OCI-M2 (cell line): Measurements from ENCODE around the gene PDXK.
A peak's percentile ranks its signal among the peaks of the same experiment; 100 is the strongest.

Source experiments
- DNase-seq: peaks from one replicate; lab custom pipeline; 2025; ENCODE audit not compliant: unreplicated experiment; lab: John Stamatoyannopoulos, UW

PDXK gene

DNA sequence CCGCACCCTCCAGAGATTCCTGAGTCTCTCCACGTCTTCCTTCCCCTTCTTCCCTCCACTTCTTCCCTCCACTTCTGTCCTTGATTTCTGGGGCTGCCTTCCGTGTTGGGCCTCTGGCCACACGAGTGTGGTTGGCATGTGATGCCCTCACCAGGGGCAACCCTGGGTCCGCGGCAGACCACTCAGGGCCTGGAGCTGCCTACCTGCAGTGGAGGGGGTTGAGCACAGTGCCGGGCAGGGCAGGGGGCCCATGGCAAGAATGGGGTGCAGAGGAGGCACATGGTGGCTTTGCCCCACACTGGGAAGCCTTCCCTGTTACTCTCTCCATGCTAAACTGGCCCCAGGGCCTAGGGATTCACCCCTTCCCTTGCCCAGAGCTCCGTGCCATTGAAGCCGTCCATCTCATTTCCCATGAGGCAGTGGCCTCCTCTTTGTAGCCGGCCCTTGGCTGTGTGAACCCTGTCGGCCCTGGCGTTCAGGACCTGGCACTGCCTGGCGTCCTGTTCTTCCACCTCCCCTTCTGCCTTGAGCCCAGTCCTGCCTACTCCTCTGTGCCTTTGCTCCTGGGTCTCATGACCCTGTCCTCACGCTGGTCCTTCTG, 83.9 kb downstream of the PDXK start:
- no peak for DNase-seq

DNA sequence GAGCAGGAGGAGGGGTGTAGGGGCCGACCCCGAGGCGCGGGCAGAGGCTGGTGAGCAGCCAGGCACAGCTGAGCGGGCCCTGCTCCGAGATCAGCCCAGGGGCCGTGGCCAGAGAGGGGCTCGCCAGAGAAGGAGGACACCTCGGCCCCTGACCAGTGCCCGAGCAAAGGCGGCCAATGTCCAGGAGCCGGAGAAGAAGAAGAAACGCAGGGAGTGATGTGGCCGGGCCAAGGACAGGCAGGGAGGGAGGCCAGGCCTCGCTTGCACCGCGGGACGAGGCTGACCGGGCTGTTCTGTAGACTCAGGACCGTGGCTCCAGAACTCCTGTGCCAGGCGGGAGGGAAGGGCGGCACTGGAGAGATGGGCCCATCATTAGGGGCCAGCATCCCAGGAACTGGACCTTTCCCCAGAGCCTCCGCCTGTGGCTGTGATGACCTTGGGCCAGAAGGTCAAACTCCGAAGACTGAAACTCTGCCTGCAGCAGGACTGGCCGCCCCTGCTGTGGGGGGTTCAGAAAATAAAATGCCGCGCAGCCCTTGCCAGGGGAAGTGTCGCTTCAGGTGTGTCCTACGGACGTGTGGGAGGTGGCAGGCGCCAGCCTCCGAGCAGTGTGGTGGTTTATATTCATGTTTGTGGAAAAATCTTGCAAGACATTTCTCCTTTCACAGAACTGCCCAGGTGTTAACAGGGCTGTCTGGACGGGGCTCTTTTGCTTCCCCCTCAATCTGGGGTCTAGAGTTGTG, 84.8 kb downstream of the PDXK start:
- DNase-seq: no peak

GRCh38 chr21:43805275-43805800, 86.4 kb downstream of the PDXK start:
- no peak for DNase-seq

GRCh38 chr21:43806017-43806710, 87.2 kb downstream of the PDXK start:
- no peak for DNase-seq

- DNase-seq: no peak
These were observed 89.4 kb downstream of the PDXK start for GRCh38 chr21:43808367-43808766.

- no peak for DNase-seq
These were observed 89.9 kb downstream of the PDXK start for GRCh38 chr21:43808832-43809251.

- no peak for DNase-seq
These were observed 90.4 kb downstream of the PDXK start for GRCh38 chr21:43809346-43809799.

DNA sequence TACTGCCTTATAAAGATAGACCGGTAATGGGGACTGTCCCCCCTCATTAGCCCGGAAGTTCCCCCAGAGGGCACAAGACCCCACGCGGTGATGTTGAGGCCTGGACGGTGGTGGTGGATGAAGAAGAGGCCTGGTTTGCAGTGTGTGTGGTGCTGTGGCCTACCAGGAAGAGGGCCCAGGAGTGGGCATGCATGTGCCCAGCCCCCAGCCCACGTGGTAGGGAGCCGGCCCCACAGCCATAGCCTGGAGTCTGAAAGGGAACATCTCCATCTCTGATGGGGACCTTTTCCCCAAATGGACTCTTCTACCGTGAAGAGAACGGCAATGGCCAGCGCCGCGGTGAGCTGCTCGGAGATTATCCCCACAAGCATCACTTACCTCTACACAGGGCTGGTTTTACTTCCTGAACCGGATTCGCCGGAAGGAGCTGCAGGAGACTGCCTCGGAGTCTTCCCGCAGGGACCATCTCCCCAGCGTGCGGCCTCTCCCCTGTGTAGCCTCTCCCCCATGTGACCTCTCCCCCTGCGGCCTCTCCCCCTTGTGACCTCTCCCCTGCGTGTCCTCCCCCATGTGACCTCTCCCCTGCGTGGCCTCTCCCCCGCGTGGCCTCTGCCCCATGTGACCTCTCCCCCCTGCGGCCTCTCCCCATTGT, 91.0 kb downstream of the PDXK start:
- no peak for DNase-seq

- peak; percentile 98 for DNase-seq
These were observed 91.8 kb downstream of the PDXK start for GRCh38 chr21:43810505-43811261.

DNA sequence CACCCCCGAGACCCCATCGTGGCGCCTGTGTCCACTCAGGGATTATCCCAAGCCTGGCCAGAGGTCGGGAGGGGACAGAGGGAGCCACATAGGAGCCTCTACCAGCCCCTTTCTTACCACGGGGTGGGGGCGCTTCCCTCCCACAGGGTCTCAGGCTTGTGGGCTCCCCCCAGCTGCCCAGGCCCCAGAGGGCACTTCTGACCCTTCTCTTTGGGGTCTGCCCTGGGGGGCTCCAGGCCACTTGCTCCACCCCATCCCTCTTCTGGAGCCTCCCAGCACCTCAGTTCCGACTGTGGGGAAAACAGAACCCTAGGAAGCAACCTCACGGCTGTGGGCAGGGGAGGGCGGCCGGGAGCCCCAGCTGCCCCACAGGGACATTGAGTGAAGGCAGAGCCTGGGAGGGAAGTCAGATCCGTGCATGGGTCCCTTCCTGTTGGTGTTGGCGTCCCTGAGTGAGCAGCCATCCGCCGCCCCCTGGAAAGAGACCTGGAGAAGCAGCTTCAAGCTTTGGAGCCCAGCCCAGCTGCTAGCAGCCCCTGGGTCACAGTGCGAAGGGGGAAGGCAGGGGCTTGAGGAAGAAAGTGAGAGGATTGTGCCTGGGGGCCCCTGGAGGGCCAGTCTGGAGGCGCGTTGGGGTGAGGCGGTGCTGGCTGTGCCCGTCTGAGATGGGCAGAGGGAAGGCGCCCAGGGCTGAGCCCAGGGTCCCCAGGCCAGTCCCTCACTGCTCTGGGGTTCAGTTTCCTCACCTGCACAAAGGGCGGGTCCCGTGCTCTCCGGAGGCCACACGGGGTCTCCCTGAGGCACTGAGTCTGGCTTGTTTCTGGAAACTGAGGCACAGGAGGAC, 92.6 kb downstream of the PDXK start:
- no peak for DNase-seq
